ENCODE measurements around the gene GALNTL6. TPM values are rescaled to one million over a fixed set of nuclear protein-coding genes. Genes with fewer than 3 reads are reported as not detected.

The GALNTL6 gene
- total and polyA plus RNA-seq, 9 of the 15 experiments (the other 6 are each of a cell fraction or from before 2014, with no cell fraction given): 0.18 to 0.50 (median 0.29) TPM

DNA sequence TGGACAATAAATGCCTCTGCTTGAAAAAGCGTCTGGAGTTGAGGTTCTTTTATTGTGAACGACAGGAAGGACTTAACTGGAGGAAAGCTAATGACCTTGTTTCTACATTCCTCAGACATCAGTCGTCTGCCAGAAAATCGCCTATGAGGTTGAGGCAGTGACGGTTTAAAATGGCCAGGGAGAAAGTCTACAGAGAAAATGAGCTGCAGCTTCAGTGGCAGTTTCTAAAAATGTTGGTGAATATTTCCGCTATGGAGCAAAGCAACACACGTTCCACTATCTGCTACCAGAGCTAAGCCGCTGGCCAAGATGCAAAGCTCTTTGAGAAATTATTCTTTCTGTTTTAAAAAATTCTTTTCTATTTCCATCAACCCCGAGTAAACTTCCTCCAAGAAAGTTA is 1238.5 kb downstream of the GALNTL6 start (continued):
- no peak for TF ChIP-seq CHD1 (IDR thresholded peaks at IDR 0.05; ENCODE audit: low read length)
- TF ChIP-seq CREM (IDR thresholded peaks at IDR 0.05; ENCODE audit: low read depth): no peak
- no peak for TF ChIP-seq EHMT2 (IDR thresholded peaks at IDR 0.05)
- TF ChIP-seq ZNF76 (CRISPR knock-in tag; IDR thresholded peaks at IDR 0.05; ENCODE audit: borderline replicate concordance): no peak
- no peak for TF ChIP-seq ZKSCAN3 (CRISPR knock-in tag; IDR thresholded peaks at IDR 0.05)
- TF ChIP-seq, protein P1, sequence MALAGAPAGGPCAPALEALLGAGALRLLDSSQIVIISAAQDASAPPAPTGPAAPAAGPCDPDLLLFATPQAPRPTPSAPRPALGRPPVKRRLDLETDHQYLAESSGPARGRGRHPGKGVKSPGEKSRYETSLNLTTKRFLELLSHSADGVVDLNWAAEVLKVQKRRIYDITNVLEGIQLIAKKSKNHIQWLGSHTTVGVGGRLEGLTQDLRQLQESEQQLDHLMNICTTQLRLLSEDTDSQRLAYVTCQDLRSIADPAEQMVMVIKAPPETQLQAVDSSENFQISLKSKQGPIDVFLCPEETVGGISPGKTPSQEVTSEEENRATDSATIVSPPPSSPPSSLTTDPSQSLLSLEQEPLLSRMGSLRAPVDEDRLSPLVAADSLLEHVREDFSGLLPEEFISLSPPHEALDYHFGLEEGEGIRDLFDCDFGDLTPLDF (CRISPR knock-in tag; IDR thresholded peaks at IDR 0.05): no peak
- TF ChIP-seq ZNF764 (CRISPR knock-in tag; IDR thresholded peaks at IDR 0.05; ENCODE audit: low read depth): no peak
- no peak for TF ChIP-seq PPARD (CRISPR knock-in tag; IDR thresholded peaks at IDR 0.05)

DNA sequence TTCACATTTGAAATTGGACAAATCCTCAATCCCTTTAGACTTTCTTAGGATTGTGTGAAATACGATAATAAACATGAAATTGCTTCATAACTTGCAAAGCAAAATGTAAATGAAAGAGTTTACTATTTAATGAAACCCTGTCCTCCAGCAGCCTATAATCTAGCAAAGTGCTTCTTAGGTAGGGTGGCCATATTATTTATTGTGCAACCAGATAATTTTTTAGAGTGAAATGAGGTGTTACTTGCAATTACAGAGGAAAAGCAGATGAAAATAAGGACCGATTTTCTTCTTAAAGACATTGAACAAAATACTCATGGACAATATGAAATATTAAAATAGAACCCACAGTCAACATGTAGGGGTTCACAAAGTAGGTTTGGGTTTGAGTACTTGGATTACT is 1239.2 kb downstream of the GALNTL6 start:
- Histone ChIP-seq H3K9ac (ENCODE audit: insufficient read depth in 1 of 2, low read depth in 2 of 2, low read length in 2 of 2) (peak overlapping the region in 1 of 2 experiments; percentile 55; a peak in 2 of 4 replicates), H3K4me1 (replicated peaks in 1 of 2; ENCODE audit: control insufficient read depth in 2 of 2, insufficient read depth in 2 of 2, low read length in 2 of 2) (peaks cover 0 to 6% of the 10 kb centered on the region in 2 experiments; a peak in 2 of 5 replicates), H3K9me1 (ENCODE audit: control insufficient read depth, insufficient read depth, low read length) (no peaks in the 10 kb centered on the region), H3K27ac (ENCODE audit: extremely low read depth, low read depth, low read length) (no peak overlapping the region), H3K4me3 (no peak overlapping the region), H3K36me3 (ENCODE audit: control insufficient read depth, insufficient read depth, low read length) (no peaks in the 10 kb centered on the region), H3K9me3 (replicated peaks; ENCODE audit: control insufficient read depth, insufficient read depth, low read depth, low read length) (no peaks in the 10 kb centered on the region), H3K4me2 (ENCODE audit: insufficient read depth, low read length) (peak overlapping the region; percentile 82), H3K79me2 (ENCODE audit: control insufficient read depth, insufficient read depth, low read length) (no peaks in the 10 kb centered on the region), H4K20me1 (replicated peaks; ENCODE audit: control insufficient read depth, insufficient read depth, low read length) (no peaks in the 10 kb centered on the region), H2AFZ (ENCODE audit: low read depth, low read length) (peak overlapping the region; percentile 97), H3K27me3 (ENCODE audit: control insufficient read depth in 2 of 2, insufficient read depth in 2 of 2, low read length in 2 of 2) (no peaks in the 10 kb centered on the region)
- ChIA-PET POLR2A (interaction anchor here (0.8 kb wide), 1 partner anchor 170 kb away, joined by 3 read pairs; no protein-coding TSS in a partner anchor), CTCF (ENCODE audit: low intra/inter-chr PET ratio) (interaction anchor here (0.9 kb wide), 1 partner anchor 365 kb away, joined by 3 read pairs; no protein-coding TSS in a partner anchor)
- ATAC-seq (peak; percentile 41; the same call in 2 of the 3 replicates), DNase-seq (ENCODE audit: extremely low read depth in 1 of 4, low spot score in 3 of 4) (no peak), FAIRE-seq (no peak)
- BruUV-seq (replicated peaks): no TSS peak
- intact Hi-C loops (cut with micrococcal nuclease) (no loop called here), in situ Hi-C loops (cut with MboI) (no loop called here)
- WGBS (ENCODE audit: insufficient coverage, low coverage, missing lambda C conversion rate): 10% methylated on average over 2 of the region's 2 CpGs
- TF ChIP-seq TAL1 (IDR thresholded peaks at IDR 0.05) (no peak), NFRKB (IDR thresholded peaks at IDR 0.05; ENCODE audit: low read depth) (0 out of 2 replicates have a peak, but pooled peaks have one; percentile 2), ZBTB1 (CRISPR knock-in tag; IDR thresholded peaks at IDR 0.05; ENCODE audit: borderline replicate concordance, low read depth) (no peak), SNRNP70 (optimal IDR thresholded peaks at IDR 0.05; ENCODE audit: low read depth, low read length) (no peak), EP400 (IDR thresholded peaks at IDR 0.05) (no peak), CEBPB (tag; IDR thresholded peaks at IDR 0.05) (peak; percentile 99), ZNF408 (CRISPR knock-in tag; IDR thresholded peaks at IDR 0.05; ENCODE audit: low read depth) (no peak), MED1 (CRISPR knock-in tag; IDR thresholded peaks at IDR 0.05; ENCODE audit: borderline replicate concordance) (no peak), NELFE (IDR thresholded peaks at IDR 0.05; ENCODE audit: insufficient read depth, insufficient read length) (no peak)
- TF ChIP-seq, protein P2, sequence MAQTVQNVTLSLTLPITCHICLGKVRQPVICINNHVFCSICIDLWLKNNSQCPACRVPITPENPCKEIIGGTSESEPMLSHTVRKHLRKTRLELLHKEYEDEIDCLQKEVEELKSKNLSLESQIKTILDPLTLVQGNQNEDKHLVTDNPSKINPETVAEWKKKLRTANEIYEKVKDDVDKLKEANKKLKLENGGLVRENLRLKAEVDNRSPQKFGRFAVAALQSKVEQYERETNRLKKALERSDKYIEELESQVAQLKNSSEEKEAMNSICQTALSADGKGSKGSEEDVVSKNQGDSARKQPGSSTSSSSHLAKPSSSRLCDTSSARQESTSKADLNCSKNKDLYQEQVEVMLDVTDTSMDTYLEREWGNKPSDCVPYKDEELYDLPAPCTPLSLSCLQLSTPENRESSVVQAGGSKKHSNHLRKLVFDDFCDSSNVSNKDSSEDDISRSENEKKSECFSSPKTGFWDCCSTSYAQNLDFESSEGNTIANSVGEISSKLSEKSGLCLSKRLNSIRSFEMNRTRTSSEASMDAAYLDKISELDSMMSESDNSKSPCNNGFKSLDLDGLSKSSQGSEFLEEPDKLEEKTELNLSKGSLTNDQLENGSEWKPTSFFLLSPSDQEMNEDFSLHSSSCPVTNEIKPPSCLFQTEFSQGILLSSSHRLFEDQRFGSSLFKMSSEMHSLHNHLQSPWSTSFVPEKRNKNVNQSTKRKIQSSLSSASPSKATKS (CRISPR knock-in tag; IDR thresholded peaks at IDR 0.05): no peak
- TF ChIP-seq, protein P3, sequence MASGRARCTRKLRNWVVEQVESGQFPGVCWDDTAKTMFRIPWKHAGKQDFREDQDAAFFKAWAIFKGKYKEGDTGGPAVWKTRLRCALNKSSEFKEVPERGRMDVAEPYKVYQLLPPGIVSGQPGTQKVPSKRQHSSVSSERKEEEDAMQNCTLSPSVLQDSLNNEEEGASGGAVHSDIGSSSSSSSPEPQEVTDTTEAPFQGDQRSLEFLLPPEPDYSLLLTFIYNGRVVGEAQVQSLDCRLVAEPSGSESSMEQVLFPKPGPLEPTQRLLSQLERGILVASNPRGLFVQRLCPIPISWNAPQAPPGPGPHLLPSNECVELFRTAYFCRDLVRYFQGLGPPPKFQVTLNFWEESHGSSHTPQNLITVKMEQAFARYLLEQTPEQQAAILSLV (tag; IDR thresholded peaks at IDR 0.05): peak; percentile 71

Data from K562 (cell line).